GM06990 (cell line): ENCODE measurements around the gene GTF2I.

ENCODE experiments used
- DNase-seq: peaks from one replicate; pipeline ENCODE4 v3.0.0-alpha.2; 2011; ENCODE audit not compliant: insufficient read length; ENCODE audit errors: extremely low read depth
- H3K27me3 ChIP-seq: replicated peaks from 2 replicates; pipeline ENCODE4 v1.6.0; 2011; ENCODE audit warnings: low read length; ENCODE audit not compliant: control insufficient read depth, insufficient read depth
- H3K36me3 ChIP-seq: 2 replicates; pipeline ENCODE4 v1.5.1; 2011; ENCODE audit warnings: low read length; ENCODE audit not compliant: control insufficient read depth, insufficient read depth
- H3K4me3 ChIP-seq: replicated peaks from 2 replicates; pipeline ENCODE4 v1.5.1; 2011; ENCODE audit warnings: low read depth, mild to moderate bottlenecking, control low read depth, low read length
- TF ChIP-seq, protein P1 (sequence below): IDR thresholded peaks from 2 replicates; pipeline ENCODE4 v1.5.1; 2011; ENCODE audit warnings: low read length, control low read depth, mild to moderate bottlenecking, inconsistent platforms; ENCODE audit not compliant: insufficient read depth, poor library complexity, severe bottlenecking

Gene GTF2I

DNA sequence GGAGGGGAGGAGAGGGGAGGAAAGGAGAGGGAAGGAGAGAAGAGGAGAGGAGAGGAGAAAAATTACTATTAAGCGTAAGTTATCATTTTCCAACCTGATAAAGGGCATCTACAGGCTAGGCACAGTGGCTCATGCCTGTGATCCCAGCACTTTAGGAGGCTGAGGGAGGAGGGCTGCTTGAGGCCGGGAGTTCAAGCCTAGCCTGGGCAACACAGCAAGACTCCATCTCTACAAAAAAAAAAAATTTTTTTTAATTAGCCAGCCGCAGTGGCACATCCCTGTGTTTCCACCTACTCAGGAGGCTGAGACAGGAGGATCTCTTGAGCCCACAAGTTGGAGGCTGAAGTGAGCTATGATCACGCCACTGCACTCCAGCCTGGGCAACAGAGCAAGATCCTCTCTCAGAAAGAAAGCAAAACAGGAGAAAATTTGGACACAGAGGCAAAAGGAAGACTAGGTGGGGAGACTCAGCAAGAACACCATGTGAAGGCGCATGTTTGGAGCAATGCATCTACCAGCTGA lies 35.2 kb upstream of the GTF2I start:
- TF ChIP-seq, protein P1, sequence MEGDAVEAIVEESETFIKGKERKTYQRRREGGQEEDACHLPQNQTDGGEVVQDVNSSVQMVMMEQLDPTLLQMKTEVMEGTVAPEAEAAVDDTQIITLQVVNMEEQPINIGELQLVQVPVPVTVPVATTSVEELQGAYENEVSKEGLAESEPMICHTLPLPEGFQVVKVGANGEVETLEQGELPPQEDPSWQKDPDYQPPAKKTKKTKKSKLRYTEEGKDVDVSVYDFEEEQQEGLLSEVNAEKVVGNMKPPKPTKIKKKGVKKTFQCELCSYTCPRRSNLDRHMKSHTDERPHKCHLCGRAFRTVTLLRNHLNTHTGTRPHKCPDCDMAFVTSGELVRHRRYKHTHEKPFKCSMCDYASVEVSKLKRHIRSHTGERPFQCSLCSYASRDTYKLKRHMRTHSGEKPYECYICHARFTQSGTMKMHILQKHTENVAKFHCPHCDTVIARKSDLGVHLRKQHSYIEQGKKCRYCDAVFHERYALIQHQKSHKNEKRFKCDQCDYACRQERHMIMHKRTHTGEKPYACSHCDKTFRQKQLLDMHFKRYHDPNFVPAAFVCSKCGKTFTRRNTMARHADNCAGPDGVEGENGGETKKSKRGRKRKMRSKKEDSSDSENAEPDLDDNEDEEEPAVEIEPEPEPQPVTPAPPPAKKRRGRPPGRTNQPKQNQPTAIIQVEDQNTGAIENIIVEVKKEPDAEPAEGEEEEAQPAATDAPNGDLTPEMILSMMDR: no peak
- no peaks in the 10 kb centered on the region for H3K36me3 ChIP-seq
- no peak overlapping the region for H3K4me3 ChIP-seq
- no peaks in the 10 kb centered on the region; the same call in 1 of the 2 replicates for H3K27me3 ChIP-seq
- DNase-seq: no peak

DNA sequence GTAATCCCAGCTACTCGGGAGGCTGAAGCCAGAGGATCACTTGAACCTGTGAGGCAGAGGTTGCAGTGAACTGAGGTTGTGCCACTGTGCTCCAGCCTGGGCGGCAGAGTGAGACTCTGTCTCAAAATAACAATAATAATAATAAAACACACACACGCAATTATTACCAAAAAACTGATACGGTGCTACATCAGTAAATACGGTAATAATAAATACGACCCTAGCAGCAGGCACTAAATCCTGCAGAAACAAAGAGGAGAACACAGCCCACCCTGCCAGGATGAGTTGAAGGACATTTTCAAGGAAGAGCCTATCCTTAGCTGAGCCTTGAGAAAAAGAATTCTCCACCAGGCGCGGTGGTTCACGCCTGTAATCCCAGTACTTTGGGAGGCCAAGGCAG lies 34.4 kb upstream of the GTF2I start:
- DNase-seq: no peak

DNA sequence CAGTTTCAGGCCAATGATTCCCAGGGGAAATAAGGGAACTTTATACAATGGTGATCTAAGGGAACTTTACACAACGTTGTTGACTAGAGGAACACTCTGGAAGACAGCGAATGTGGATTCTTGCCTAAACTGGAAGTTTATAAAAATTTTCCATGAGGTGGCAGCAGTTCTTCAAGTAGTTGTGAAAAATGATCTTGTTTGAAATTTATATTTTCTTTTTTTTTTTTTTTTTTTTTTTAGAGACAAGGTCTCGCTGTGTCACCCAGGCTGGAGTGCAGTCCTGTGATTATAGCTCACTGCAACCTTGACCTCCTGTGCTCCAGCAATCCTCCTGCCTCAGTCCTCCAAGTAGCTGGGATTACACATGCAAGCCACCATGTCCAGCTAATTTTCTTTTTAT lies 32.1 kb upstream of the GTF2I start:
- TF ChIP-seq, protein P1: no peak
- Histone ChIP-seq H3K4me3 (no peak overlapping the region), H3K27me3 (no peaks in the 10 kb centered on the region; the same call in 1 of the 2 replicates), H3K36me3 (no peaks in the 10 kb centered on the region)
- DNase-seq: no peak

More for the DNA sequence above, 34.4 kb upstream of the GTF2I start:
- TF ChIP-seq, protein P1: no peak
- Histone ChIP-seq H3K36me3 (no peaks in the 10 kb centered on the region), H3K27me3 (no peaks in the 10 kb centered on the region; the same call in 1 of the 2 replicates), H3K4me3 (no peak overlapping the region)

DNA sequence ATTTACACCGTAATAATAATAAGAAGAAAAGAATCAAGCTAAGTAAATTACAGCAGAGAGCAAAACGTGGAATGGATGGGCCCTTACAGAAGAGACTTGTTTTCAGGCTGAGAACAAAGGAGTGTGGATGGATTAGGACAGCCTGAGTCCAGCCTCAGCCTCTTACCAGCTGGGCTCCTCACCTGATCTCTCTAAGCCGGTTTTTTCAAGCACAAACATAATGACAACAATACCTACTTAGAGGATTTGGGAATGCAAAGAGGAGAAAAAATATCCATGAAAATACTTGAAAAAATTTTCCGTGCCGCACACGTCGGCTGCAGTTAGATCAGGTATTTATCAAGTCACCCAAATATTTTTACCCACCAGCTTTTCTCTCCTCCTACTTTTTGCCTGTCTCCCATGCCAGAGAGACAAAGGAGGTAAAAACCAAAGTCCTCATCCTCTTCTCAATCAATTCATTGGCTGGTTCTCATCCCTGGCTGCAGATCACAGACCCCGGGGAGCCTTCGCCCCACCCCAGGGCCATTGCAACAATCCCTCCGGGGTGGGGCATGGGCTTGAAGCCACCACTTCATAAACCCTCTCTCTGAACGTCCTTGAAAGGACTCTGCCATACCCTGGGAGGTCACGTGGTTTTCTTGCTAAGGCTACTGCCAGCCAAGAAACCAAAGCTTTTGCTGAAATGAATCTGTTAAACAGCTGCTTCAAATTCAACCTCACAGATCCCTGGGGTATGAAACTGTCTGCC lies 29.7 kb upstream of the GTF2I start:
- Histone ChIP-seq H3K36me3 (no peaks in the 10 kb centered on the region), H3K27me3 (no peaks in the 10 kb centered on the region), H3K4me3 (no peak overlapping the region)
- no peak for DNase-seq
- TF ChIP-seq, protein P1: no peak

DNA sequence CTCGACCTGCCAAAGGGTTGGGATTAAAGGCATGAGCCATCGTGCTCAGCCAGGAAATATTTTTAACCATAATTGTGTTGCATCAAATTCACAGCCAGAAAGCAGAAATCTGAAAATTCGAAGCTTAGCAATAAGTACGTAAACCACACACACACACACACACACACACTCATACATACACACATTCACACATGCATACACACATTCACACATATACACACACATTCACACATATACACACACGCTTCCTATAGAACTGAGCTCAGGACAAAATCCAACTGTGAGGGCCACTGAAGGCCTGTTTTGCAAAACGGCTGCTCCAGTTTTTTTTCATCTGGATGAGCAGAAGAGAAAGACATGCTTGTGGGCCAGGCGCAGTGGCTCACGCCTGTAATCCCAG lies 25.0 kb upstream of the GTF2I start:
- Histone ChIP-seq H3K27me3 (no peaks in the 10 kb centered on the region), H3K4me3 (no peak overlapping the region), H3K36me3 (no peaks in the 10 kb centered on the region)
- no peak for DNase-seq
- TF ChIP-seq, protein P1: no peak
